Esophagus muscularis mucosa (tissue), 4 donors: ENCODE measurements around the gene KRT7. TPM values are rescaled to one million over a fixed set of nuclear protein-coding genes. Genes with fewer than 3 reads are reported as not detected.

Experiments
- DNase-seq: peaks from one replicate; pipeline ENCODE4 v3.0.0-alpha.2; 2017; ENCODE audit errors: extremely low spot score
- H3K27ac ChIP-seq, 4 donors: fragments of 200-600 bp; sonication (generic); replicated peaks in 1 of 4; 1 replicate in 3 of 4; 2 replicates in 1 of 4; pipeline ENCODE4 v1.5.1; 2016 to 2019; ENCODE audit warnings: mild to moderate bottlenecking in 1 of 4
- H3K27me3 ChIP-seq, 4 donors: fragments of 200-600 bp; sonication (generic); one replicate each; pipeline versions ENCODE4 v1.5.1 to v1.6.0; 2016 to 2019
- H3K36me3 ChIP-seq, 4 donors: fragments of 200-600 bp; sonication (generic); one replicate each; pipeline ENCODE4 v1.5.1; 2016 to 2019
- H3K4me1 ChIP-seq, 4 donors: fragments of 200-600 bp; sonication (generic); one replicate each; pipeline ENCODE4 v1.5.1; 2016 to 2019
- H3K4me3 ChIP-seq, 4 donors: fragments of 200-600 bp; sonication (generic); 1 replicate in 2 of 4; 2 replicates in 2 of 4; pipeline ENCODE4 v1.5.1; 2016 to 2019; ENCODE audit warnings: mild to moderate bottlenecking in 4 of 4, moderate library complexity in 1 of 4
- H3K9me3 ChIP-seq, 4 donors: fragments of 200-600 bp; sonication (generic); 1 replicate in 3 of 4; 2 replicates in 1 of 4; pipeline ENCODE4 v1.5.1; 2016 to 2019
- CTCF ChIP-seq, 3 experiments: fragments of 200-600 bp in 2 of 3; fragments of 450-650 bp in 1 of 3; sonication (generic) in 2 of 3; IDR thresholded peaks; one replicate each; pipeline ENCODE4 v1.5.1; 2017 to 2019; ENCODE audit warnings: antibody characterized with exemption in 3 of 3, mild to moderate bottlenecking in 2 of 3, moderate library complexity in 1 of 3
- EP300 ChIP-seq: sonication (generic); formaldehyde crosslinking; IDR thresholded peaks from one replicate; pipeline ENCODE4 v1.6.1; 2017; ENCODE audit warnings: antibody characterized with exemption
- POLR2A ChIP-seq: fragments of 450-650 bp; IDR thresholded peaks from one replicate; pipeline ENCODE4 v1.6.1; 2017; ENCODE audit warnings: antibody characterized with exemption, moderate library complexity, mild to moderate bottlenecking, low read depth
- POLR2AphosphoS5 ChIP-seq, 2 donors: sonication (generic); formaldehyde crosslinking; IDR thresholded peaks; one replicate each; pipeline ENCODE4 v1.6.1; 2017; ENCODE audit warnings: antibody characterized with exemption in 2 of 2
- WGBS: methylation state at CpG from one replicate; pipeline ENCODE4 v1.1.5; 2018; 5-methylcytosine and 5-hydroxymethylcytosine counted together
- intact Hi-C: fragments of 100-400 bp; cut with DNase I; formaldehyde crosslinking; loops from one replicate; pipeline ENCODE4 v1.15.1; 2023
- total RNA-seq, 4 donors: library from RNA; depleted of rRNA; stranded (reverse); fragments of >200 nt; gene quantifications; one replicate each; pipeline versions ENCODE4 v1.1.0 to v1.2.1, GENCODE V29; 2016

The KRT7 gene
- total RNA-seq, 4 donors from 2014 or later = 0.83 to 8.4 (median 4.5) TPM

GRCh38 chr12:52216807-52217206 is 16.2 kb upstream of the KRT7 start:
- 22% methylated on average over 1 of the region's 1 CpG for WGBS
- no peak overlapping the region for H3K27ac ChIP-seq
- DNase-seq = no peak
- TF ChIP-seq EP300 (no peak), POLR2A (no peak), CTCF (IDR thresholded peaks at IDR 0.05) (no peak), POLR2AphosphoS5 (IDR thresholded peaks at IDR 0.05) (no peak)
- H3K4me3 ChIP-seq = no peak overlapping the region
- no peaks in the 10 kb centered on the region for H3K36me3 ChIP-seq
- intact Hi-C loops = no loop called here
- H3K9me3 ChIP-seq = no peaks in the 10 kb centered on the region
- H3K4me1 ChIP-seq = peaks cover 5 to 16% (median 11%) of the 10 kb centered on the region in 4 donors
- H3K27me3 ChIP-seq = peaks cover 0 to 17% (median 2%) of the 10 kb centered on the region in 4 donors

- H3K27ac ChIP-seq = no peak overlapping the region
- intact Hi-C loops = no loop called here
- no peaks in the 10 kb centered on the region for H3K9me3 ChIP-seq
- DNase-seq = no peak
- H3K4me1 ChIP-seq = peaks cover 5 to 16% (median 11%) of the 10 kb centered on the region in 4 donors
- peaks cover 0 to 22% (median 2%) of the 10 kb centered on the region in 4 donors for H3K27me3 ChIP-seq
- H3K36me3 ChIP-seq = no peaks in the 10 kb centered on the region
- TF ChIP-seq POLR2A = no peak
- no peak for TF ChIP-seq POLR2AphosphoS5 (IDR thresholded peaks at IDR 0.05)
- TF ChIP-seq EP300 = no peak
- no peak for TF ChIP-seq CTCF (IDR thresholded peaks at IDR 0.05)
- 51% methylated on average over 4 of the region's 5 CpGs for WGBS
- no peak overlapping the region for H3K4me3 ChIP-seq
Observed at GRCh38 chr12:52217223-52217622, 15.8 kb upstream of the KRT7 start.

- Histone ChIP-seq H3K9me3 (no peaks in the 10 kb centered on the region), H3K4me3 (no peak overlapping the region), H3K4me1 (peaks cover 5 to 16% (median 11%) of the 10 kb centered on the region in 4 donors), H3K36me3 (no peaks in the 10 kb centered on the region), H3K27ac (no peak overlapping the region), H3K27me3 (peaks cover 0 to 29% (median 2%) of the 10 kb centered on the region in 4 donors)
- WGBS = 91% methylated on average over 4 of the region's 4 CpGs
- intact Hi-C loops = no loop called here
- TF ChIP-seq CTCF (IDR thresholded peaks at IDR 0.05) = no peak
- no peak for TF ChIP-seq POLR2AphosphoS5 (IDR thresholded peaks at IDR 0.05)
- TF ChIP-seq EP300 = no peak
- TF ChIP-seq POLR2A = no peak
- no peak for DNase-seq
Observed at GRCh38 chr12:52218001-52218400, 15.0 kb upstream of the KRT7 start.

- no peak for DNase-seq
- 83% methylated on average over 3 of the region's 3 CpGs for WGBS
- Histone ChIP-seq H3K36me3 (no peaks in the 10 kb centered on the region), H3K4me3 (no peak overlapping the region), H3K27me3 (peaks cover 0 to 35% (median 2%) of the 10 kb centered on the region in 4 donors), H3K4me1 (peaks cover 4 to 16% (median 7%) of the 10 kb centered on the region in 4 donors), H3K27ac (no peak overlapping the region), H3K9me3 (no peaks in the 10 kb centered on the region)
- TF ChIP-seq EP300 = no peak
- TF ChIP-seq POLR2AphosphoS5 (IDR thresholded peaks at IDR 0.05) = no peak
- TF ChIP-seq POLR2A = no peak
- no peak for TF ChIP-seq CTCF (IDR thresholded peaks at IDR 0.05)
- intact Hi-C loops = loop anchor here (5.0 kb wide), 1 partner anchor 57 kb away; no protein-coding TSS in a partner anchor
Observed at GRCh38 chr12:52220477-52220876, 12.6 kb upstream of the KRT7 start.
